GM12875 (cell line): Measurements from ENCODE around the gene OR6K6.

Source experiments
- H3K4me3 ChIP-seq: one replicate; pipeline ENCODE4 v1.5.1; 2011; ENCODE audit warnings: low read depth, low read length, control low read depth
- TF ChIP-seq, protein P1 (sequence below): IDR thresholded peaks from 2 replicates; pipeline ENCODE4 v1.5.1; 2011; ENCODE audit warnings: low read depth, mild to moderate bottlenecking, control low read depth, inconsistent platforms, low read length, moderate library complexity, borderline replicate concordance; ENCODE audit not compliant: insufficient read depth

OR6K6 gene

GRCh38 chr1:158752155-158752712 is 2.3 kb upstream of the OR6K6 start:
- TF ChIP-seq, protein P1, sequence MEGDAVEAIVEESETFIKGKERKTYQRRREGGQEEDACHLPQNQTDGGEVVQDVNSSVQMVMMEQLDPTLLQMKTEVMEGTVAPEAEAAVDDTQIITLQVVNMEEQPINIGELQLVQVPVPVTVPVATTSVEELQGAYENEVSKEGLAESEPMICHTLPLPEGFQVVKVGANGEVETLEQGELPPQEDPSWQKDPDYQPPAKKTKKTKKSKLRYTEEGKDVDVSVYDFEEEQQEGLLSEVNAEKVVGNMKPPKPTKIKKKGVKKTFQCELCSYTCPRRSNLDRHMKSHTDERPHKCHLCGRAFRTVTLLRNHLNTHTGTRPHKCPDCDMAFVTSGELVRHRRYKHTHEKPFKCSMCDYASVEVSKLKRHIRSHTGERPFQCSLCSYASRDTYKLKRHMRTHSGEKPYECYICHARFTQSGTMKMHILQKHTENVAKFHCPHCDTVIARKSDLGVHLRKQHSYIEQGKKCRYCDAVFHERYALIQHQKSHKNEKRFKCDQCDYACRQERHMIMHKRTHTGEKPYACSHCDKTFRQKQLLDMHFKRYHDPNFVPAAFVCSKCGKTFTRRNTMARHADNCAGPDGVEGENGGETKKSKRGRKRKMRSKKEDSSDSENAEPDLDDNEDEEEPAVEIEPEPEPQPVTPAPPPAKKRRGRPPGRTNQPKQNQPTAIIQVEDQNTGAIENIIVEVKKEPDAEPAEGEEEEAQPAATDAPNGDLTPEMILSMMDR = no peak
- H3K4me3 ChIP-seq = no peak overlapping the region

DNA sequence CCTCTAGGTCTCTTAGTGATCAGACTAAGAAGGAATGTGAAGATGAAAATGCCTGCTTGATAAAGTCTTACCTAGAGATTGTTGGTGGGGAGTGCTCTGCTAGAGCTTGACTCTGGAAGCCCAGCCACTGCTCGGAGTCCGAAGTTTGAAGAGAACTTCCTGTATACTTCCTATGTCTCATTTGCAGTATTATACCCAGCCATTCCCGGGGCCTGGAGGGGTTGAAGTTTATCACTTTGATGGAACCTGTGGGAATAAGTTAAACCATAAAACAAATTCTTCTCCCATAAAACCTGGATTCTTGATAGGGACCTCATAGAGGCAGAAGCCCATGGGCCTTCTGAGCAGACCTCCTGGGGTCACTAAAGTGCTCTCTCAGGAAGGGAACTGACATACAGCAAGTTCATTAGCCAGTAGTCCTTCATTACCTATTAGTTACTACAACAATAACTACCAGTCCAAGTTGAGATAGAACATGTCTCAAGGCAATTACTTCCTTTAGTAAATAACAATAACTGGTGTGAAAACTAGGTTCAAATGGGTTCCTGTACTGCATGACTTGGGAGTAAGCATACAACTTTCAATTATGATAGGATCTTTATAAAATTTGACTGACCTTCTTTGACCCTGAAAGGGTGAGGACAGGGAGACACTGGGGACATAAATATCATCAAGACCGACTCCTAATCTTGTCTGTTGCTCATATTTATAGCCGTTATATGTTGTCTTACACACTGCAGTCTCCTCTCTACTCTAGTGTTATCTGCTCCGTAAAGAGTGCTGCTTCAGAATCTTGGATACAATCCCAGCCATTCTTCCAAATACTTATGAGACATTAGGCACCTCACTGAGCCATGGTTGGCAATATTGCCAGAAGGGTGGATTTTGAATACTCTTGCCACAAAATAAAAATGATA is 17.7 kb downstream of the OR6K6 start, which contains the start of gene OR6N1:
Gene OR6N1 (minus strand): TSS at position 246 of the 917 bp plus-strand sequence. CDS start 5,513 bp downstream, outside the sequence.
- H3K4me3 ChIP-seq = no peak within 1 kb of the TSS
- TF ChIP-seq, protein P1 = no peak

GRCh38 chr1:158781104-158781503 is 26.6 kb downstream of the OR6K6 start, which contains the start of gene OR6N2:
Gene OR6N2 (minus strand): TSS chr1:158781204. CDS start chr1:158777635, 3,569 bp downstream.
- TF ChIP-seq, protein P1 = no peak
- no peak within 1 kb of the TSS for H3K4me3 ChIP-seq

GRCh38 chr1:158793604-158794003 is 39.1 kb downstream of the OR6K6 start:
- TF ChIP-seq, protein P1 = peak; percentile 53
- no peak overlapping the region for H3K4me3 ChIP-seq

GRCh38 chr1:158794247-158794646 is 39.7 kb downstream of the OR6K6 start:
- TF ChIP-seq, protein P1 = no peak
- no peak overlapping the region for H3K4me3 ChIP-seq

GRCh38 chr1:158798531-158798930 is 44.0 kb downstream of the OR6K6 start:
- H3K4me3 ChIP-seq = no peak overlapping the region
- TF ChIP-seq, protein P1 = no peak
